ENCODE data around the gene EPB41L4A. TPM values are rescaled to one million over a fixed set of nuclear protein-coding genes. Genes with fewer than 3 reads are reported as not detected.

Gene EPB41L4A
- total RNA-seq, 1 donor from 2014 or later = 9.7 TPM

- no peak for DNase-seq
Observed at GRCh38 chr5:112353678-112354077, 65.4 kb downstream of the EPB41L4A start.

- no peak for DNase-seq
Observed at GRCh38 chr5:112351225-112351624, 67.9 kb downstream of the EPB41L4A start.

GRCh38 chr5:112350626-112351025 is 68.5 kb downstream of the EPB41L4A start:
- DNase-seq = no peak

- DNase-seq = no peak
Observed at GRCh38 chr5:112349371-112349770, 69.7 kb downstream of the EPB41L4A start.

- DNase-seq = no peak
Observed at GRCh38 chr5:112348915-112349314, 70.2 kb downstream of the EPB41L4A start.

GRCh38 chr5:112348387-112348786 is 70.7 kb downstream of the EPB41L4A start:
- DNase-seq = no peak

- no peak for DNase-seq
Observed at GRCh38 chr5:112346411-112347044, 72.5 kb downstream of the EPB41L4A start.

- DNase-seq = no peak
Observed at GRCh38 chr5:112344540-112344939, 74.5 kb downstream of the EPB41L4A start.

GRCh38 chr5:112342389-112342788 is 76.7 kb downstream of the EPB41L4A start:
- DNase-seq = no peak

GRCh38 chr5:112339761-112340160 is 79.3 kb downstream of the EPB41L4A start:
- no peak for DNase-seq

- DNase-seq = no peak
Observed at GRCh38 chr5:112338681-112339337, 80.3 kb downstream of the EPB41L4A start.

GRCh38 chr5:112333331-112333781 is 85.7 kb downstream of the EPB41L4A start:
- DNase-seq = no peak

GRCh38 chr5:112331892-112332291 is 87.2 kb downstream of the EPB41L4A start:
- DNase-seq = no peak

GRCh38 chr5:112329419-112330090 is 89.5 kb downstream of the EPB41L4A start:
- DNase-seq = no peak

GRCh38 chr5:112323166-112323565 is 95.9 kb downstream of the EPB41L4A start:
- no peak for DNase-seq

- DNase-seq = no peak
Observed at GRCh38 chr5:112320408-112320807, 98.7 kb downstream of the EPB41L4A start.

- no peak for DNase-seq
Observed at GRCh38 chr5:112318346-112318745, 100.7 kb downstream of the EPB41L4A start.

GRCh38 chr5:112317866-112318265 is 101.2 kb downstream of the EPB41L4A start:
- no peak for DNase-seq

- DNase-seq = no peak
Observed at GRCh38 chr5:112316731-112317130, 102.3 kb downstream of the EPB41L4A start.

- DNase-seq = peak; percentile 18
Observed at GRCh38 chr5:112316006-112316405, 103.1 kb downstream of the EPB41L4A start.

- DNase-seq = no peak
Observed at GRCh38 chr5:112312295-112313275, 106.5 kb downstream of the EPB41L4A start.

- no peak for DNase-seq
Observed at GRCh38 chr5:112310746-112311145, 108.3 kb downstream of the EPB41L4A start.

Measured in tongue (tissue), 2 donors.